ENCODE measurements around the gene TSPAN17. TPM values are rescaled to one million over a fixed set of nuclear protein-coding genes. Genes with fewer than 3 reads are reported as not detected.
A peak's percentile ranks its signal among the peaks of the same experiment; 100 is the strongest.

TSPAN17 gene
- total and polyA plus RNA-seq, 9 donors: 7.5 to 28.5 (median 14.9) TPM

- intact Hi-C loops (cut with DNase I): loop anchor here in 1 of 4 donors (5.0 kb wide), 1 partner anchor 453 kb away; no protein-coding TSS in a partner anchor
- H3K4me3 ChIP-seq: no peak overlapping the region
- TF ChIP-seq, protein P1, sequence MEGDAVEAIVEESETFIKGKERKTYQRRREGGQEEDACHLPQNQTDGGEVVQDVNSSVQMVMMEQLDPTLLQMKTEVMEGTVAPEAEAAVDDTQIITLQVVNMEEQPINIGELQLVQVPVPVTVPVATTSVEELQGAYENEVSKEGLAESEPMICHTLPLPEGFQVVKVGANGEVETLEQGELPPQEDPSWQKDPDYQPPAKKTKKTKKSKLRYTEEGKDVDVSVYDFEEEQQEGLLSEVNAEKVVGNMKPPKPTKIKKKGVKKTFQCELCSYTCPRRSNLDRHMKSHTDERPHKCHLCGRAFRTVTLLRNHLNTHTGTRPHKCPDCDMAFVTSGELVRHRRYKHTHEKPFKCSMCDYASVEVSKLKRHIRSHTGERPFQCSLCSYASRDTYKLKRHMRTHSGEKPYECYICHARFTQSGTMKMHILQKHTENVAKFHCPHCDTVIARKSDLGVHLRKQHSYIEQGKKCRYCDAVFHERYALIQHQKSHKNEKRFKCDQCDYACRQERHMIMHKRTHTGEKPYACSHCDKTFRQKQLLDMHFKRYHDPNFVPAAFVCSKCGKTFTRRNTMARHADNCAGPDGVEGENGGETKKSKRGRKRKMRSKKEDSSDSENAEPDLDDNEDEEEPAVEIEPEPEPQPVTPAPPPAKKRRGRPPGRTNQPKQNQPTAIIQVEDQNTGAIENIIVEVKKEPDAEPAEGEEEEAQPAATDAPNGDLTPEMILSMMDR (IDR thresholded peaks at IDR 0.05): no peak
- no peak for TF ChIP-seq EP300 (IDR thresholded peaks at IDR 0.05)
- TF ChIP-seq POLR2A (IDR thresholded peaks at IDR 0.05): no peak
- H3K27me3 ChIP-seq: no peaks in the 10 kb centered on the region
- 55 to 64% (median 59%) methylated on average over 7 of the region's 7 CpGs for WGBS, 3 donors
- no peak for DNase-seq
- peak overlapping the region in 1 of 2 donors; percentile 47 for H3K27ac ChIP-seq
- no peaks in the 10 kb centered on the region for H3K36me3 ChIP-seq
- H3K4me1 ChIP-seq (ENCODE audit: insufficient read depth): peaks cover 9% of the 10 kb centered on the region
- H3K9me3 ChIP-seq: no peaks in the 10 kb centered on the region
Observed at GRCh38 chr5:176659512-176659839, 12.2 kb downstream of the TSPAN17 start.

DNA sequence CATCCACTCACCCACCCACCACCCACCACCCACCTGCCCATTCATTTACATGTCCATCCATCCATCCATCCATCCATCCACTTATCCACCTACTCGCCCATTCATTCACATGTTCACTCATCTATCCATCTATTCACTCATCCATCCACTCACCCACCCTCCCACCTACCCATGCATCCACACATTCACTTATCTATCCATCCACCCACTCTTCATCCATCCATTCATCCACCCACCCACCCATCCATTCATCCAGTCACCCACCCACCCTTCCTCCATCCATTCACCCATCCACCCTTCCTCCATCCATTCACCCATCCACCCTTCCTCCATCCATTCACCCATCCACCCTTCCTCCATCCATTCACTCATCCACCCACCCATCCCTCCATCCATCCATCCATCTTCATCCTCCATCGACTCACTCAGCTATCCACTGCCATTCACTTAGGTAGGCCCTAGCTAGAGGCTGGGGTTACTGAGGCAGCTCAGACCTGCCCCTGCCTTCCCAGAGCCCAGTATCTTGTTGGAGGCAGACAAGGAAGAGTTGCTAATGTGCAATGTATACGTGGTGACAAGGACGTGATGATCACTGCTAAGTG is 12.7 kb downstream of the TSPAN17 start:
- Histone ChIP-seq H3K4me3 (no peak overlapping the region), H3K27ac (no peak overlapping the region), H3K4me1 (ENCODE audit: insufficient read depth) (peaks cover 9% of the 10 kb centered on the region), H3K27me3 (no peaks in the 10 kb centered on the region), H3K36me3 (no peaks in the 10 kb centered on the region), H3K9me3 (no peaks in the 10 kb centered on the region)
- intact Hi-C loops (cut with DNase I): loop anchor here in 2 of 4 donors (5.0 to 10.0 kb wide), 2 partner anchors 295 to 452 kb away; no protein-coding TSS in a partner anchor
- 75 to 77% (median 76%) methylated on average over 4 of the region's 4 CpGs for WGBS, 3 donors
- TF ChIP-seq, protein P1 (IDR thresholded peaks at IDR 0.05): no peak
- TF ChIP-seq POLR2A (IDR thresholded peaks at IDR 0.05) (no peak), EP300 (IDR thresholded peaks at IDR 0.05) (no peak)
- no peak for DNase-seq

- DNase-seq: no peak
- Histone ChIP-seq H3K27me3 (no peaks in the 10 kb centered on the region), H3K4me3 (no peak overlapping the region), H3K36me3 (no peaks in the 10 kb centered on the region), H3K9me3 (no peaks in the 10 kb centered on the region), H3K27ac (no peak overlapping the region), H3K4me1 (ENCODE audit: insufficient read depth) (peaks cover 9% of the 10 kb centered on the region)
- intact Hi-C loops (cut with DNase I): loop anchor here in 1 of 4 donors (5.0 to 10.0 kb wide), 2 partner anchors 294 to 452 kb away; no protein-coding TSS in a partner anchor
- 12 to 31% (median 13%) methylated on average over 1 of the region's 1 CpG for WGBS, 3 donors
- TF ChIP-seq EP300 (IDR thresholded peaks at IDR 0.05) (no peak), POLR2A (IDR thresholded peaks at IDR 0.05) (no peak)
- TF ChIP-seq, protein P1 (IDR thresholded peaks at IDR 0.05): no peak
Observed at GRCh38 chr5:176660530-176660859, 13.2 kb downstream of the TSPAN17 start.

DNA sequence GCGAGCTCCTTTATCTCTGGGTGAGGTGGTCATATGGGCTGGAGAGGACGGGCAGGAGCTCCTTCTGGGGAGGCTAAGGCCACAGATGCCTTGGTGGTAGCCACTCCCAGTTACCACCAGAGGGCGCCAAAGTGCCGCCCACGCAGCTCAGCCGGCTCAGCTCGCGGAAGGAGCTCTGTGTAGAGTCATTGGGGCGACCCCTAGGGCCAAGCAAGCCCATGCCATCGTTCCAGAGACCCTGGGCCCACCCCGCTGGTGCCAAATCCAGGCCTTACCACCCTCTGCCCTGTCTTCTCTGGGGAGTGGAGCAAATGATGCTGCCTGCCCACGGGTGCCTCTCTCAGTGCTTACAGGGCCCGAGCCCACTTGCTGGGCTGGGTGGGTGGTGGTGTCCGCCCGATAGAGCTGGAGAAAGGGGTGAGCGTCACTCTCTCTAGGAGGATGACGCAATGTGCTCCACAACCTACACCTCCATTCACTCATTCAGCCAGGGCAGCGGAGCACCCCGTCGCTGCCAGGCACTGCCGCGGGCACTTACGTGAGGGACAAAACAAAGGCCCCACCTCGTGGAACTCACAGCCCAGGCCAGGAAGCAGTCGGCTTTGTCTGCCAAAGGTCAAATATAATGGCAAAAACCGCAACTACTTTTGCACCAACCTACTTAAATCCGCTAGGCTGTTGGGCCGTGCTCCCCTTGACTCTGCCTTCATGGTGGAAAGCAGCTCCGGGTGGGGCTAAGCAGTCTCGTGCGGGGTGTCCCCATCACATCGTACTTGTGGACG is 13.8 kb downstream of the TSPAN17 start:
- TF ChIP-seq, protein P1 (IDR thresholded peaks at IDR 0.05): peak; percentile 75 to 94 (median 77)
- TF ChIP-seq POLR2A (IDR thresholded peaks at IDR 0.05) (no peak), EP300 (IDR thresholded peaks at IDR 0.05) (no peak)
- Histone ChIP-seq H3K4me1 (ENCODE audit: insufficient read depth) (peaks cover 9% of the 10 kb centered on the region), H3K27me3 (no peaks in the 10 kb centered on the region), H3K27ac (no peak overlapping the region), H3K9me3 (no peaks in the 10 kb centered on the region), H3K36me3 (no peaks in the 10 kb centered on the region), H3K4me3 (no peak overlapping the region)
- WGBS, 3 donors: 48 to 51% (median 50%) methylated on average over 33 of the region's 33 CpGs
- DNase-seq: peak; percentile 63 to 84 (median 78)
- intact Hi-C loops (cut with DNase I): loop anchor here in 1 of 4 donors (5.0 to 10.0 kb wide), 2 partner anchors 294 to 451 kb away; no protein-coding TSS in a partner anchor
